ENCODE data around the gene SAMMSON.

Gene SAMMSON

DNA sequence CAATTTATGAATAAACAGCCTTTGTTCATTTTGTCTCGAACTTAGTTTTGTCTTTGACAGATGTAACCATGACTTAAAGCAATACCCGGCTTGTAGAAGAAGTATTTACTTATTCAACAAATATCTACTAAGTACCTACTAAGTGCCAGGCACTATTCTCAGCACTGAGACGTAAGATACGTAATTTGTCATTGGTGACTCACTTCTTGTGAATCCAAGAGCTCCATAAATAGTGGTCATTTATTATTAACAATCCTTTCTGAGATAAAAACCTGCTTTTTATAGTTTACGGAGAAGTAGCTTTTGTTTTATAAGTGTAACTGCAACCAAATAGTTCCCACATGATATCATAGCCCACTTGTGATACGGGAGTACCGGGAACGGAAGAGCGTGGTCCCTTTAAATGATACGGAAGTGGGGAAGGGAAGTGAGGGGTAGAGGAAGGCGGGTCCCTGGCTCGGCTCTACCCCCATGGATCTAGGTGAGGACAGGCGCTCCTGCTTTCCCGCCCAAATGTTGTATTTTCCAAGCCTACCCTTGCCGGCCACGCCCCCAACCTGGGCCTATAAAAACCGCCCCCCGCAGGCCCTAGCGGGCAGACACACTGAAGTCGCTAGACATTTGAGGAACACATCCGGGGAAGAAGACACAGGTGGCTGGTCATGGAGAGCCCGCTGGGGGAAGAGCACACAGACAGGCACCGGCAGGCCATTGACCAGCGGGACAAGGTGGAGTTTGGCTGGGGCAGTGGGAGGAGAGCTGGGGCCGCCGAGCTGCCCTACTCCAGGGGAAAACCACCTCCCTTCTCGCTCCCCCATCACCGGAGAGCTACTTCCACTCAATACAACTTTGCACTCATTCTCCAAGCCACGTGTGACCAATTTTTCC, at the start of gene SAMMSON:
Gene SAMMSON (plus strand): TSS at position 594 of the 888 bp plus-strand sequence.
- DNase-seq (ENCODE audit: low spot score) = no peak

DNA sequence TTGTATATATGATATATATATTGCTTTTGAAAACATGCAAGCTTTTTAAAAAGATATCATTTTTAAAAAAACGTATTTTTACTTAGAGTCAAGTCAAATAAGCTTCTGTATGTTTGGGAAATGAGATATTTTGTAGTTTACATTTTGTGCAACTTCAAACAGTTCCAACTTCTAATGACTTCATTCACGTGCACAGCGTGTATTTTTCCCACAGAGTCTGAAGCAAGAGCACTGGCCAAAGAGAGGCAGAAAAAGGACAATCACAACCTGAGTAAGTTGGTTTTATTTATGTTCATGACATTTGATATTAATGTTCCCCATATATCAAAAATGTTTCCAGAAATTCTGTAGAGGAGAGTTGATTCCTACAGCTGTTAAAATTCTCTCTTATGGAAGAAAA, 47.9 kb upstream of the SAMMSON start:
- DNase-seq (ENCODE audit: low spot score) = no peak

DNA sequence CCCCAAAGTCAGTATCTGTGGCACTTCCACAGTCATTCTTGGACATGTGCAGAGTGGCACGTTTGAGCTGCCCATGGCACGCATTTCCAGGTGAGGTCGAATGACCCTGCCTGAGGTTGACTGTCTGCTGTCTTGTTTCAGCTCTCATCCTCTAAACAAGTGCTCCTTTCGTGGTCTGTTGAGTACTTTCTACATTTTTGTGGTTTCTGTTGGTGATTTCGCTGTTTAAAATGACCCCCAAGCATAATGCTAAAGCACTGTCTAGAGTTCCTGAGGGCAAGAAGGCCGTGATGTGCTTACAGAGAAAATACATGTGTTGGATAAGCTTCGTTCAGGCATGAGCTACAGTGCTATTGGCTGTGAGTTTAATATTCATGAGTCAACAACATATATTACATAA, 40.0 kb upstream of the SAMMSON start:
- DNase-seq (ENCODE audit: low spot score) = no peak

DNA sequence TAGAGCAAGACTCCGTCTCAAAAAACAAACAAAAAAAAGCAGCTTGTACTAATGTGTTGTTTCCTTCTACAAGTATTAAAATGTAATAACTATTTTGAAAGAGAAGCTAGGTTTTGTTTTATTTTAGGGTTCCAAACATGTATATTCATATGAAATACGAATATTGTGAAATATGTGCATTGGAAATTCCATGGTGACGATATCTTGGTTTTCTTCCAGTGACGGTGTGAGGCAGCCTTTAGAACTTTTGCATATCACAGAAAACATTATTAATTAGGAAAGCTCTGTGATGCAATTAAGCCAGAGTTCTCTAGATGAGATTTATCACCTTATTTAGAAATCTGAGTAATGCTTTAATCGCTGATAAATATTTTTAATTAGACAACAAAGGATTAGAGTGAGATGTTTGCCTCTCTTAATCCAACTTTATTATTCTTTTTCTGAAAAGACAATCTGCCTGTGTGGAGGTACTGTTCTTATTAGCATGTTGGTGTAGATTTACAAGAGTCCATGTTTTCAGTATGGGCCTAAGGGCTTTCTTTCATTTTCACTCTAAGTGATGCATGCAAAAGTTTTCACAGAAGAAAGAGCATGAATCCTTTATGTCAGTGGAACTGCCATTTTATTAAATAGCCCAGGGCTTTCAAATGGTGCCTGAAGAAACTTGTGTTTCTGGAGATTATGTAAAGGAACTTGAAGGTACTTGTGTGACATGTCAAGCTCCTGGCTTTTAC, 37.7 kb upstream of the SAMMSON start:
- DNase-seq (ENCODE audit: low spot score) = no peak

DNA sequence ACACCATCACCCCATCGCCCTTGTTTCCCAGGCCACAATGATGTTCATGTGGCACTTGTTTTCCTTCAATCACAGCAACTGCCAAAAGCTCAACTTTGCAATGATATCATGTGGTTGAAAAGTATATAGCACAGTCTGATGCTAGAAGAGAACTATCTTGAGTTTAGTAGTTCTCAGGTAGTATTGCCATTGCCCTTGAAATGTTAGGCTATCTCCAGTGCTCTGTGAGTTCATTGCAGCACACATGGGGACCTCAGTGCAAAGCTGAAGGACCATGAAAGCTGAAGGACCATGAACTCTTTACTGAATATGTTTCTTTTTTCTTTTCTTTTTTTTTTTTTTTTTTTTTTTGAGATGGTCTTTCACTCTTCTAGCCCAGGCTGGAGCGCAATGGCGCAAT, 35.9 kb upstream of the SAMMSON start:
- DNase-seq (ENCODE audit: low spot score) = no peak

DNA sequence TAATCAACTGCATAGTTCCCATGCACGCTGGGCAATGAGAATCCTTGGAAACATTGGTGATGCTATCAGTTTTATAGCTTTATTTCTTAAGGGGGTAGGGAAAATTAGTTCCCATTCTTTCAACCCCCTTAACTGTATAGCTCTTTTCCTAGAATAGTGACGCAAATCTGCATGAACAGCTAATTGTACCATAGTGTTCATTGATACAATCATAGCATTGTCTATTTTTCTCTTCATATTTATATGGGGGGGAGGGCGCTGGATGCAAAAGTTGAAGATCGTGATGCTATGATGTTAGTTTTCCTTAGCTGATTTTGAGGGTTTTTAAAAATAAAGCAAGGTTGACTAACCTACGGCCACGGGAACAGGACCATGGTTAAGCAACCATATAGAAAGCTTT, 32.4 kb upstream of the SAMMSON start:
- DNase-seq (ENCODE audit: low spot score) = no peak

DNA sequence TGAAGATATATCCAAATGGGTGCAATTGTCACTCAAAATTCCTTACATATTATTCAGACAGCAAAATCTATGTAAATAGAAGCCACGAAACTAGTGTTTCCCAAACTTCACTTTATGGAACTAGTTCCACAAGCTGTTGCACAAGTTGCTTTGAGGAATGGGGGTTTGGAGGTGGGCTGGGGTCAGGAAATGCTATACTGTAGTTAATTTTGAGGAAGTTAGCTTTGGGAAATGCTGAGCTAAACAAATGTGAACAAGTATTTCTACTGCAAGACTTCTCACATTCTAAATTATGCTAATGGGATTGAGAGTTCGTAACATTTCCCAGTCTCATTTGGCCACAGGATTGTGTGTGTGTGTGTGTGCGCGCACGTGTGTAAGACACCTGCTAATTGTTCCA, 28.7 kb upstream of the SAMMSON start:
- no peak for DNase-seq (ENCODE audit: low spot score)

DNA sequence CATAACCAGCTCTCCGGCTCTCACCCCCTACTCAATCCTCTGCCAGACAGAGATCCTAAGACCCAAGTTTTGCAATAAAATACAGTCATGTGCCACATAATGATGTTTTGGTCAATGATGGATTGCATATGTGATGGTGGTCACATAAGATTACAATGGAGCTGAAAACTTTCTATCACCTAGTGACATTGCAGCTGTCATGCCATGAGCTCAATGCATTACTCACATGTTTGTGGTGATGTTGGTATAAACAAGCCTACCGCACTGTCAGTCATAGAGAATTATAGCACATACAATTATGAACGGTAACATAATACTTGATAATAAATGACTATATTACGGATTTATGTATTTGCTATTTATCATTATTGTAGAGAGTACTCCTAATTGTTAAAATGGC, 26.9 kb upstream of the SAMMSON start:
- no peak for DNase-seq (ENCODE audit: low spot score)

DNA sequence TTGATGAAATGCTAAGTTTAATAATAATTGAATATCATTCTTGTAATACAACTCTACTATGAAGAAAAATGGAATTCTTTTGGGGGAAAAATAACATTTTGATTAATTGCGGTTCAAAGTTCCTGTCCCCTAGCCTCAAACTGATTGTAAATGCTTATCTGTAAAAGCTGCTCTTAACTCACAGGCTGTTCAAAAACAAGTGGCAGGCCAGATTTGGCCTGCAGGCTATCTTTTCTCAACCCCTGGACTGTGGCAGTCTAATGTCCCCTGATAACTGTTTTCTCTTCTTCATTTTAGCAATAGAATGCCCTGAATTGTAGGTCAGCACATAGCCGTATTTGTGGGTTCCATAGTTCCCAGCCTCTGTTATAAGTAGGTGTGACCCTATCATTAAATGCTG, 23.5 kb upstream of the SAMMSON start:
- no peak for DNase-seq (ENCODE audit: low spot score)

DNA sequence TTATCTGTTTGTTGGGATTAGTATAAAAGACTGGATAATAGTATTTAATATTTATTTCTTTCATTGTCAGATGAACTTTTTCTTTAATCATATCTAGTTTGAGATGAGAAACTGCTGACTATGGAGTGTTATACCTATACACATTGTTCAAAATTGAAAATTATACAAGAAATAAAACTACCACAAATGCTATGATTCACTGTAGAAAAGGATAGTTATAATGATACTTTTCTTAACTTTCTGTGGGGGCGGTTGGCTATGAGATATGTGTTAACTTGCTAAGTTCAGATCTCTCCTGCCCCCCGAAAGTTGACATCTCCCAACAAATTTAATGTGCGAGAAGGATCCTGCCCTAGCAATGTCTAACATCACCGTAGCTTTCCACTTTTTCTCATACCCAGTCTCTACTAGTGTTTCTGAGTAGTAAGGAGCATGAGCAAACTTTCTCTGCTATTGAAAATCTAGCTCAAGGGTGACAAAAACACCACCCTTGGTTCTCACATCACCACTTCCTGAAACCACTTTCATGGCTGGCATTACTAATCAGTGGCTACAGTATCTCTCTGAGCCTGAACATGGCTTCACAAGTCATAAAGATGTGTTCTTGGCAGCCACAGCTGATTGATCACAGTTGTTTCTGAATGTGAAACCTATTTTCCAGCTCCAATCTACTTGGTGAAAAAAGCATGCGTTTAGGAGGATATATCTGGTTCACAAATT, 15.8 kb upstream of the SAMMSON start:
- DNase-seq (ENCODE audit: low spot score) = no peak

DNA sequence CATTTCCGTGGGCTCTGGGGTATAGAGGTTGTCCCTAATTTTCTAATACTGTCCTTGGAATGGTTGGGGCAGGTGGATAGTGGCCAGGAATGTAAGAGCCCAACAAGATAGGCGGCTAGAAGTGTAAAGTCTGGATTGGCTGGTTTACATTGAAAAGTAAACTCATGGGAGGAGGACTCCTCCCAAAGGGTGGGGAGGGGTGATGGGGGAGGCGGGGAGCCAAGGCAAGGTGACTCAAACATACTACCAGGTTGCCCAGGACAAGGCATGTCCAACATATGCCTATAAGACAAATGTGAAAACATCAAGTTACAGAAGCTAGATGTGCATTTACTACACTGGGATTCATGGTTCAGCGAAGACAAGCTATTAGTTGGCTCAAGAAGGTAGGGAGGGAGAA, 14.3 kb upstream of the SAMMSON start:
- peak; percentile 24 for DNase-seq (ENCODE audit: low spot score)

DNA sequence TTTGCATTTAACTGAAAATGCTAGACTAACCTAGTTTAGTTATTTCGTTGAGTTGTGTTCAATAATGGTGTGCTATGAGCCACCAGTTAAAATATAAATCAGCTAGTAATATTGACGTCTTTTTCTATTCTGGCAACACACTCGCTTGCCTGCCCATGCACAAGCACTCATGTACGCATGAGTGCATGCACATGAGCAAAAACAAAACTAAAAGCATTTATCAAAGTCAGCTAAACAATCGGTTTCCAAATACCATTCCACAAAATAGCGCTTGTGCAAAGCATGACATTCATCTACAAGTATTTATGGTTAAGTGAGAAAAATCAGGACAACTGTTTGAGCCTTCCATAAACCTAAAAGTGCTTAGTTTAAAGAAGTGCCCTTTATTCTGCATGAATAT, 13.1 kb upstream of the SAMMSON start:
- no peak for DNase-seq (ENCODE audit: low spot score)

DNA sequence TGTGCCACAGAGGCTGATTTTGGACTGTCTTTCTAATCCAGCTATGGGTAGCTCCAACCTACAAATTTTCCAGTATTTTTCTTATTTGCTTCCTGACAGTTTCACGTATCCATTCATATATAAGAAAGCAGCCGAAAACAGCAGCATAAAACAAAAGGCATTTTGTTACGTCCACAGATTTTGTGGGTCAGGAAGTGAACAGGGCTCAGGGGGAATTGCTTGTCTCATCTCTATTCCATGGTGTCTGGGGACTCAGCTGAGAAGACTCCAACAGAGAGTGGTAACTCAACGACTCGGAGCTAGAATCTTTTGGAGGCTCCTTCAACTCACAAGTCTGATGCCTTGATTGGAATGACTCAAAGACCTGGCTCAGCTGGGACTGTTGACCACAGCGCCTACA, 11.7 kb upstream of the SAMMSON start:
- no peak for DNase-seq (ENCODE audit: low spot score)

DNA sequence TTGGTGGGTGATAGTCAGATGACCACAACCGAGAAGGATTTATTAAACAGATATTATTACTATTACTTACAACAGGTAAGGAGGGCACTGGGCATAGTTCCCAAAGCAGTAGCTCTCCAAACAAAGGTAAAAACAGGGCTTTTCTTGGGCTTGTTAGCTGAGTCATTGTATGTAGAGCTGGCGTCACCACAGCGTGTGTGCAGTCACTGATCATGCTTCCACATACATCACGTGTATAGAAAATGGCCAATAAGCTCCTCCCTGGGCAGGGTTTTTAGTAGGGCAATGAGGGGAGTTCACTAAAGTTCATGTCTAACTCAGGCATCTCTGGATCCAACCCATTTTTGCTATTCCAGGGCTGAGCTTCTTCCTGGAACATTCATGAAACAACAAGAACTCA, 5.8 kb upstream of the SAMMSON start:
- DNase-seq (ENCODE audit: low spot score) = no peak

DNA sequence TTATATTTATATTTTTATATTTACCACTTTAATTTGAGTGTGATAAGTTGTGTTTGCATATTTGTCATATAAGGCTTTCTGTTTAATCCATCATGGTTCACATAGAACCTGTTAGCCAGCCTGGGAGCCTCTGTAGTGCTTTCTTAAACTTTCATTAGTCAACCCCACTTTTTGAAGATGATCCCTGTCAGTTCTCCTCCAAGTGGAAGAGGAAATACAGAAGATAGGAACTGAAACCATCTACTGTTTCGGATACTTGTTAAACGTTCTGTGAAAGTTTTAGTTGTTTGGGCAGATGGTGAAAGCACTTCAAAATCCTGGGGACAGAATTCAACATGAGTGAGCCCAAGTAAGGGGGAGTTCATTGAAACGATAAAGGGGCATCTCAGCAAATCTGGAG, 4.6 kb upstream of the SAMMSON start:
- DNase-seq (ENCODE audit: low spot score) = no peak

DNA sequence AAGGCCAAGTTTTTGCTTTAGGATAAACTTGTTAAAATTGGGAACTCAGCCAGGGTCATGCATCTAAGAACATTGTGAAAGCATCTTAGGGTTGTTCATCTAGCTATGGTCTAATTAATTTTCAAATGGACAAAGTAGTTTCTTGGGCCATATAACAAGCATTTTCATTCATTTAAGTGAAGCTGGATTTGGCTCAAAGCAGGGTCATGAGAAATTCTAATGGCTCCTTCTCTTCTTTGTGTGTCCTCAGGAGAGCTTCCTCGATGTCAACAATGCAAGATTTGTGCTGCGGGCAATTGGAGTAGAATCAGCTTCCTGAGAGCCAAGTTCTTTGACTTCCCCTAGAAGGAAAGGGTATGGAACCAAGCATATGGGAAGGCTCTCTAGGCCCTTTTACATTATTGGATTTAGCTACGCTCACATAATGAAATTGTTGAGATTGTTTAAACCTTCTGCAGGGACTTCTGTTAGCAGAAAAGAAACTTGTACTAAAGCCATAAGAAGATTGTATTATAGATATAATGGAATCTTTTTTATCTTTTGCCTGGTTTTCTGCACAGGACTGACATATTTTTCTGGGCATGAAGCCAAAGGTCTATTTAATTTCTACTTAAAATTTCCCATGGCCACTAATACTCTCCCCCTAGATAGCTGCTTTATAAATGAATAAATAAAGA, 1.8 kb upstream of the SAMMSON start:
- no peak for DNase-seq (ENCODE audit: low spot score)

DNA sequence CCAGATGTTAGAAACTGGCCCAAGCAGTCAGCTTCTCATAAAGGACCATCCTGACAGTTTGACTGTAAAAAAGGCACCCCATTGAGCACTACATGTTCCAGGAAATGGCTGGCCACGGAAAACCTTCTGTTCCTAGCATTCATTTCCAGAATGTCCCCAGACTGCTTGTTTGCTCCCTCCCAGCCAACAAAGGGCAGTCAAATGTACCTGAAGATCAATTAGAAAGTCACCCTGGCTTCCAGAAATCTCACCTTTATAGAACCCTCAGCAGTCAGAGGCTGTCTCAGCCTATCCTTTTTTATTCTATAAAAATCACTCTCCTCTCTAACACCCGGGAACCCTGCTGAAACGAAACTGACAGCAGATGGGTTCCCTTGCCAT, 784 bp upstream of the SAMMSON start:
- no peak for DNase-seq (ENCODE audit: low spot score)

DNA sequence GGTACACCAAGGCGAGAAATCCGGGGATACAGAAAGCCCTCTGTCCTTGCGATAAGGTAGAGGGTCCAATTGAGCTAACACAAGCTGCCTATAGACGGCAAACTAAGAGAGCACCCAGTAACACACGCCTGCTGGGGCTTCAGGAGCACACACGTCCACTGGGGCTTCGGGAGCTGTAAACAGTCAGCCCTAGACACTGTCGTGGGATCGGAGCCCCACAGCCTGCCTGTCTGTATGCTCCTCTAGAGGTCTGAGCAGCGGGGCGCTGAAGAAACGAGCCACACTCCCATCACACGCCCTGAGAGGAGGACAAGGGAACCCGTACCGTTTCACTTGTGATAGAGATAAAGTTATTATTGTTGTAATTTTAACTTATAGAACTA, 486 bp downstream of the SAMMSON start:
- no peak for DNase-seq (ENCODE audit: low spot score)

DNA sequence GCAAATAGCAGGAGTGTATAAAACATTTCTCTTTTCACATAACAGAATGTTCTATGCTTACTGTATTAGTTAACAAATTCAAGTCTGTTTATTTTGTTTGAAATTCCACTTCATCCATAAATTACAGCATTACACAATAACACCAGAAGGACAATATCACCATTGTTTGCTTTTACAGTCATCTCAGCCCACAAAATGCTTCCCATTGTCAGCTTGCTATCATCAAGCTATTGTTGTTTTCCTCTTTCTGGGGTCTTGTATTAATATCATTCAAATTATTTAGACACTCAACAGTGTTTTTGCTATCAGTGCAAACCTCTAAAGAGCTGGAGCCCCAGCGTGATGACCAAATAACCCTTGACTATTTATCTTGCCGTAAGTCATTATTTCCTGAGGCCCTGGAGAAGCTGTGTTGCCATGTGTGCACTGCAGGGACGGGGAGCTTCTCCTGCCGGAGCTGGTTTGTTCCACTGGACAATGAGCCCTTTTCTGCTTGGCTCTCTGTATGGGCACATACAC, 1.1 kb downstream of the SAMMSON start:
- no peak for DNase-seq (ENCODE audit: low spot score)

DNA sequence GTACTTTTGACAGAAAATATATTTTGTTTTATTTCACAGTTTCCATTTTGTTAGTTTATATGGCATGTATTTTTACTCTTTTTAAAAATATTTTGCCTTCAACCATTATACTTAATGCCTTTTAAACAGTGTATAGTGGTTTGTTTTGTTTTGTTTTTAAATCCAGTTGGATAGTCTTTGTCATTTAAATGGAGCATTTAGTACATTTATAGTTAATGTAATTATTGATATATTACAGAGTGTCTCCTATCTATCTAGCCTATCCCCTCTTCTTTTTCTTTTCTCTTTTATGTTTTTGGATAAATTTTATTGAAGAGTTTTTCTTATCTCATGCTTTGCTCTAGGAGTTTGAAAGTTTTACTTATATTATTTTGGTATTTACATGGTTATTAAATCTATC, 3.6 kb downstream of the SAMMSON start:
- no peak for DNase-seq (ENCODE audit: low spot score)

DNA sequence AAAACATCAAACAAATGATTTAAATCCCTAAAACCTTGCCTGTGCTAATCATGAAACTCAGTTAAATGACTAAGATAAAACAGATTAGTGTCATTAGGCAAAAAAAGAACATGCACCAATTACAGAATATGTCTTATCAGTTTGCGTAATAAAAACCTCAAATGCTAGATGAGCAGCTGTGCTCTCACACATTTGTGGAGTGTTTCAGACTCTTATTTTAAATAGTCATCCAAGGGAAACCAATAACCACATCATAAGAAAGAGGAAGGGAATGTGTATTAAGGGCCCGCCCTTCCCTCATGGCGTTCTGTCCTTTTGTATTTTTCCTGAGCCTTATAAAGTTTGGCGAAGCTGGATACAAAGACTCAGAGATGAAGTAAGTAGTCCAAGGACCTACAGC, 6.6 kb downstream of the SAMMSON start:
- DNase-seq (ENCODE audit: low spot score) = no peak

DNA sequence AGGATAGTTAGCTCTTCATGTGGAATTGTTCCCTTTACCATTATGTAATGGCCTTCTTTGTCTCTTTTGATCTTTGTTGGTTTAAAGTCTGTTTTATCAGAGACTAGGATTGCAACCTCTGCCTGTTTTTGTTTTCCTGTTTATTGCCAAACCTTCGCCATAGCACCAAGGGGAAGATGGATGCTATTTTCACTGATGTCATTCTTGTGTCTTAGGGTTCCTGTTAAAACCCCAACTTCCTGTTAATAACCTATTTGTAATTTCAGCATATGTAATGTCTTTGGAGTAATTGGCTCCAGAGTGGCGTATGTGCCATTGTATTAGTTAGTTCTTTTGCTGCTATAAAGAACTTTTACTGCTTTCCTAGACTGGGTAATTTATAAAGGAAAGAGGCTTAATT, 10.8 kb downstream of the SAMMSON start:
- no peak for DNase-seq (ENCODE audit: low spot score)
